ENCODE results near the gene SPRING1.

- TF ChIP-seq RAD21 (IDR thresholded peaks at IDR 0.05; ENCODE audit: low read length) (no peak), RFX5 (IDR thresholded peaks at IDR 0.05; ENCODE audit: low read depth, low read length) (no peak), CTCF (conservative IDR thresholded peaks at IDR 0.05; ENCODE audit: low read depth, low read length) (no peak), CEBPB (IDR thresholded peaks at IDR 0.05; ENCODE audit: low read depth, low read length) (no peak), BHLHE40 (IDR thresholded peaks at IDR 0.05; ENCODE audit: low read depth, low read length) (no peak), POLR2A (IDR thresholded peaks at IDR 0.05; ENCODE audit: low read depth, low read length) (no peak), NFE2L2 (IDR thresholded peaks at IDR 0.05; ENCODE audit: low read depth, low read length) (no peak)
Measured at GRCh38 chr12:116765271-116765670, 27.4 kb upstream of the SPRING1 start.
